Activated CD4-positive, alpha-beta T cell treated with anti-CD3 and anti-CD28 coated beads for 24 hours (primary cell): Measurements from ENCODE around the gene CYSTM1.

Experiments
- DNase-seq, 2 donors: peaks; one replicate each; pipeline ENCODE4 v3.0.0-alpha.2; 2020; ENCODE audit warnings: low read depth in 2 of 2

The CYSTM1 gene

DNA sequence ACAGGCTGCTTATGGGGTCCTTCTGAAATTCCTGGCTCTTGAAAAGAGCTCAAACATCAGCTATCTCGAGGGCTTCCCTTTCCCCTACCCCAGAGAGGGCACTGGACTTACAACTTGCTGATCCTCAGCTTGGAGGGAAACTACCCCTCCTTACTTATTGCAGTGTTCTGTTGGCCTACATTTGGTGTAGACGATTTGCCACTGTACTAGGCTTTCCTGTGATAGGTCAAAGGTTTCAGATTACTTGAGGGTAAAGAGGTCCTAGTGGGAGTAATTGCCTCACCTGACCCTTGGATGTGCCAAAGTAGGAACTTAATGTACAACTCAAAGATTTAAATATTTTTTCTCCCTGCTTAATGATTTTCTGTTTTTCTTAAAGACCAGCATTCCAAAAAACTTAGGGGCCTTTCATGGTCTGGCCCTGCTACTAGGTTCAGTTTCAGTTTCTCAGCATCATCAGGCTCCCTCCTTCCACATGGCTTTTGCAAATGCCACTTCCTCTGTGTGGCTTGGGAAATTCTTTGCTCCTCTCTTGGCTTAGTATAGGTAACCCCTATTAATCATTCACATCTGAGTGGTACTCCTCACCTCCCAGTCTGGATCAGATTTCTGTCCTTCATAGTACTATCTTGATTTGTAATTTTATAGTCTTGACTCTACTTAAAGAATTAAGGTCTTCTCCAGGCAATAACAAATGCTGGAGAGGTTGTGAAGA, 32.4 kb downstream of the CYSTM1 start:
- DNase-seq, result no peak

DNA sequence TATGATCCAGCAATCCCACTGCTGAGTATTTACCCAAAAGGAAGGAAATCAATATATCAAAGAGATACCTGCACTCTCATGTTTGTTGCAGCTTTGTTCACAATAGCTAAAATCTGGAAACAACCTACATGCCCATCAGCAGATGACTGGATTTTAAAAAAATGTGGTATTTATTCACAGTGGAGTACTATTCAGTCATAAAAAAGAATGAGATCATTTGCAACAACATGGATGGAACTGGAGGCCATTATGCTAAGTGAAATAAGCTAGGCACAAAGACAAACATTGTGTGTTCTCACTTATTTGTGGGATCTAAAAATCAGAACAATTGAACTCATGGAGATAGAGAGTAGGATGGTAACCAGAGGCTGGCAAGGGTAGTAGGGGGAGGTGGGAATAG, 33.1 kb downstream of the CYSTM1 start:
- no peak for DNase-seq

DNA sequence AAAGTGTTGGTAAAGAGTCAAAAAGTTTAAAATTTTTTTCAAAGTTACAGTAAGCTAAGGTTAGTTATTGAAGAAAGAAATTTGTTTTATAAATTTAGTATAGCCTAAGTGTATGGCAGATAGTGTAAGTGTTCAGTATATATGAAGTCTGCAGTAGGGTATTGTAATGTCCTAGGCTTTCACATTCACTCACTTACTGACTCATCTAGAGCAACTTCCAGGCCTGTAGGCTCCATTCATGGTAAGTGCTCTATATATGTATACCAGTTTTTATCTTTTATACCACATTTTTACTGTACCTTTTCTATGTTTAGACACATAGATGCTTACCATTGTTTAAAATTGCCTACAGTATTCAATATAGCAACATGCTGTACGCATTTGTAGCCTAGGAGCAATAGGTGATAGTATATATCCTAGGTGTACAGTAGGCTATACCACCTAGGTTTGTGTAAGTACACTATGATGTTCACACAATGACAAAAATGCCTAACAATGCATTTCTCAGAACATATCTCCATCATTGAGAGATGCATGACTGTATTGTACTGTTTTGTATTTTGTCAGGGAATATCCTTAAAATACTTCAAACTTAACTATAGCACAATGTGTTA, 38.5 kb downstream of the CYSTM1 start:
- DNase-seq, result no peak

DNA sequence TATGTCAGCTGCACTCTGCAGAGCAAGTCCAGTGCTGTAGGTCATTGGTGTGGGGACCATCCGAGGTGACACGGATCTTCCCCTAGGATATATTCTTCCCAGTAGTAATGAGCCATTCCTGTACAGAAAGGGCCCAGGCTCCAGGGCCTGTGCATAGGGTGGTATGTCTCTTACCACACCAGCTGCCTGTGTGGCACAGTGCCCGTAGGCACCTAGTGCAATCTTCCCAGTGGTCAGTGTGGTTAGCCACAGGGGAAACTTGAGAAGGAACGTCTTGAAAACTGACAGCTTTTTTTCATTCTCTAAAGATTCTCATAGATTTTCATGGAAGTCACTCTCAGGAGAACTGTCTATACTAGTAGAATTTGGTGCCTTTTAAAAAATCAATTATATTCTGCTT, 39.8 kb downstream of the CYSTM1 start:
- no peak for DNase-seq

DNA sequence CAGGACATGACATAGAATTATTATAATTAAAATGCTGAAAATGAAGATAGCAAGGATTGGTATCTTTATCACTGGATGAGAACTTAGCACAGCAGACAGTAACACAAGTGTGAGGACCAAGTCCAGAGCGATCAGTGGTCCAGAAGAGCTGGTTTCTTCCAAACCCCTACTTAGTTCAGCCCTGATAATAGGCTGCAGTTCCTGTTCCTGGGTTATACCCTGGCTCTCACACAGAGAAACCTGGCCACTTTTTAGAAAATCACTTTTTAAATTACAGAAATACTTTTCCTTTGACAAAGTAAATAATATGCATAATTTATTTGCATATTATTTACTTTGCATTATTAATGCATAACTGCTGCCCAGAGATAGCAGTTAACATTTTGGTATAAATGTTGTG, 40.3 kb downstream of the CYSTM1 start:
- no peak for DNase-seq

DNA sequence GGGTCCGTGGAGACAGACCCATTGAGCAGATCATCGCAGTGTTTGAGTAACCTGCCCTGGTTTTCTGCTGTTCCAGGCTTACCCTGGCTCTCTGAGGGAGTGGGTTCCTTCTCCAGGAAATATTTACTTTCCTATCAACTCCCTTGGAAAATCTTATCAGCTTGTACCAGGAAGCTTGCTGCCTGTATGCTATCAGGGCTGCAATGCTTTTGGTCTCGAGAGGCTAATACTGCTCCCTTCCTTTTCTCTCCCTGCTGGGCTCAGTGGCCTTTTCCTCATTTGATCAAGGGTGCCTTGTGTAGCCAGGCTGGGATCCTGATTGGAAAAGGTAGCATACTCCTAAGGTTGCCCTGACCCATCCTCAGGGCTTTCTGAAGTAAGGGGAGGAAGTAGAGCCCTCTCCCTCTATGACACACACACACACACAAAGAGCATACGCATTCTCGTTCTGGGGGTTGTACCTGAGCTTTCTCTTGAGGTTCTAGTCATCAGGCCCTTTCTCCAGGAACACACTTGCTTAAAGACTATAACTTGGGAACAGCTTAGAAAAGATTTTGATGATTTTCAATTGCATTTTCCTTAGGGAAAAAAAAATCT, 41.6 kb downstream of the CYSTM1 start:
- DNase-seq, result no peak

DNA sequence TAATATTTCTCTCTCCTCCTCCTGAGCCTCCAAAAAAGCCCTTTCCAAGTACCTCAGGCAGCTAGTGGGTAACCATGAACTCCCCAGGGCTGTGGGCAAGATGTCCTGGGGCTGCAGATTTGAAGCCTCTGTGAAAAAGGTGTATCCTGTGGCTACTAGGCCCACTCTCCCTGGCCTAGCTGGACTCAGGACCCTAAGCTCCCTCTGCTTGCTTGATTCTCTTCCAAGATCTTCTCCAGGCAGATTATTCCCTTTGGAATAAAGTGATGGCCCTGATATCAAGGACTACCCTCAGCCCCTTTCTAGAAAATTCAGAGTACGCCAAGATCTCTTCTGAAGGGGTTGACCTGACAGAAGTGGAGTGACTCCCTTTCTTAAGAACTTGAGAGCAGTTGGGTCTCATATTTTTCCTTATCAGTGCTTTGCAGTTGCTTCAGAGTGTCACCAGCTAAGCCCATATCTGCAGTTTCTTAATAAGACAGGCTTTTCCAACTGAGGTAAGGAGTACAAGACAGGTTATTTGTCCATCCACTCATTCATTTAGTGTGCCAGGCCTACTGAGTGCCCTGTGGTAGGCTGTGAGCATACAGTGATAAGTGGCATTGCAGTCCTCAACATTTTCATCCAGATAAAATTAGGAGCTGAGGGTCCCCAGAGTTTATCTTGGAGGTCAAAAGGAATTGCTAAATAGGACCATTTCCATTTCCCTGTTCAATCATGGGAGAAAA, 42.5 kb downstream of the CYSTM1 start:
- DNase-seq, result no peak

DNA sequence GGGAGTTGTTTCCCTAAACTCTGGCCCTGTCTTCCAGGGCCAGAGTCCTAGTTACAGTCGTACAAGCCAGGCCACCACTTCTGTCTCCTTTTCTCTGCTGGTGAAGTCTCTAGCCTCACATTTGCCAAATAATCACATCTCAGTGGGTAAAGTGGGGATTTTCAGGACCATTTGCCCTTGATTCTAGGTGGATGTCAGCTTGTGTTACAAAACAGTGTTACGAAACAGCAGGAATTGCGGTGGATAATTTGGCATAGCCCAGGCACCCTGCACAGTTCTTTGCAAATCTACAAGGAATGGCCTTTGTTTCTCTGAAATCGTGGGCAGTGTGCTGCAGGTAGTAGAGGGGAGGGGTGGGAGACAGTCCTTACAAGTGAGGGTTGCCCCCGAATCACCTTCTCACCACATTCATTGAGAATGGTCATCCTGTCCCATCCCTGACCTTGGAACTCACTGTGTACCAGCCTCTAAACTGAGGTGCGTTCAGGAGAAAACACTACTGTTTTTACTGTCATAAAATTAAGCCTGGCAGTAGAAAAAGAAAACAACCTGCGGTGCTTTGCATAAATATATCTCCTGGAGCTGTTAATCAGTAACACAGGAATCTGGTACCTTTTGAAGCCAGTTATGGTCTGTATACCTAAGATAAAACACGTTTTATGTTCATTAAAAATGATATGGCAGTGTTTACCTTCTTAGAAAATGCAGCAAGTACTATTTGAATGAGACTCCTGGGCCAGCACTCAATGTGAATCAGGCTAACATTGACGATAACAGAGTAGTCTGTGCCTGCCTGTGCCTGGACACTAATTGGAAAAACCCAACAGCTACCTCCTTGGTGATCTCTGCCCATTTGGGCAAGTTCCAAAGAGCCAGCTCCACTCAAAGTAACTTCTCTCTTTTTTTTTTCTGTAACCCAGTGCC, 44.3 kb downstream of the CYSTM1 start:
- no peak for DNase-seq

DNA sequence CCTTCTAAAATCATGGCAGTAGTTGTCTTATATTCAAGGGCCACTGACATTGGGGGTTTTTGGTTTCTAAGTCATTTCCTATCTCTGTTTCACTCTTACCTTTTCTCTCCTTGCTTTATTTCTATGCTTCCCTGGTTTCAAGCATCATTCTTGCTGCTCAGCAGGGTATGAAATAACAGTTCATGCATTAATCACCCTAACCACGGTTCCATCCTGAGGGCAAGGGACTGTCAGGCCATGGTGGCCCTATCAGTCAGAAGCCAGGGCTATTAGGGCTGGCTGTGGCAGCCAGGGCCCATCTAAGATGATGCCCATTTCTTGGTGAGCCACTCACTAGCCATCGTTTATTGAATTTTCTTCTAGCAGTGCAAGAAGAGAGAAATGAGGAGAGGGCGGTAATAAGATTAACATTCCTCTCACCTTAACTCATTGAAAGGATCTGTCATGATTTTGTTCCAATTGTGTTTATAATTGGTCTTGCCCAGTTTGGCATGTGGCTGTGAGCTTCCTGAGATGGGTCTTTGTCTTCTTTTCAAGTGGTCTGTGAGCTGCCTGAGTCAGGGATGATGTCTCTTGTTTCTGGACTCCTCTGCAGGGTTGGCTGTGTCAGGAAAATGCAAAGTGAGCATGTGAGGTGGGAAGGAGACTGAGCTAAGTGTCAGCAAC, 45.2 kb downstream of the CYSTM1 start:
- no peak for DNase-seq

DNA sequence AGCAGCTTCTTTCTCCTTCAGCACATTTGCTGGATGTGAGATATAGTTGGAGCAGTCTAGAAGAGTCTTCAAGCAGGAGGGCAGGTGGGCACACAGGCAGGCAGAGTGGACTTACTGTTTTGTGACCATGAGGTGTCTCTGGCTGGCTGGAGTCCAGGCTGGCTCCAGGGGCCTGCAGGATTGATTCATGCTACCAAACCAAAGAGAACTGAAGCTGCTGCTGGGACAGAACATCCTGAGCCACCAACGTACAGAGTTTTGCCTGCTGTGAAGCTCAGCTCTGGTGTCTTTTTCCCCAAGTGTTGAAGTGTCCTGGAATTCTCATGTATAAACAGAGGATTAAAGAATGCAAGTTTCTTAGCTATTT, 45.7 kb downstream of the CYSTM1 start:
- DNase-seq, result no peak

DNA sequence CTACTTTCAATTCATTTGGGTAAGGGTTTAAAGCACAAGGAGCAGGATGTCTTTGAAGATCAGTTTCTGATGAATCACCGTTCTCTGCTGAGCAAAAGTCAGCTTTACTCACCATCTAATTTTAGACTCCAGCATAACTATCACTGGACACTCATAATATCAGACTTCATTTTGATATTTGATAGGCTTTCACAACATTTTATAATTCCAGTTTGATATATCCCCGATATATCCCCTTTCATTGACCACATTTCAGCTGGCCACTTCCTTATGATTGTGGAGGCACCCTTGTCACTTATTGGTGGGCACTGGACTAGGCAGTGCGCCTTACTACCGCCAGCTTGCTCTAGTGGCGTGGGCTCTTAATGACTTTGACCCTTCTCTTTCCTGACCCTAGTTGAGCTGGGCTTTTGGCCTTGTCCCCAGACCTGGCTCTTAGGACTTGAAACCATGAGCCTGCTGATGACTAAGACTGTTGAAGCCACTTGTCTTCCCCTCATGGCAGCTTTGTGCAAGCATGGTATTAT, 46.8 kb downstream of the CYSTM1 start:
- DNase-seq, result no peak

DNA sequence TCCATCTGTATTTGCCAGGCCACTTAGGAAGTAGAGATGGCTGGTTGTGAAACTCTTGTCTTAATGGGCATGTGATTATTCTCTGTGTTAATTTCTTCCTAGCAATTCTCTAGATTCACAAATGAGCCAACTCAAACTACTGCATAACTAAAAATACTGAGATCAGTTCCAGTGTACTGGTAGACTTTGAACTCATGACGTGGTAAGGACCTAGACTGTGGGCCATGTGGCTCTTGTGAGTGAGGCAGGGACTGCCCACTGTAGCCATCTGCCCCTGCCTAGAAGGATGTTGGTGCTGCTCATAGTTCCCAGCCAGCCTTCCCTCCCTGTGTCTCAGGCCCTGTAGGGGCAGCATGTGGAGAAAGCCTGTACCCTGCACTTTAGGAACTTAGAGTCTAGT, 47.4 kb downstream of the CYSTM1 start:
- no peak for DNase-seq

DNA sequence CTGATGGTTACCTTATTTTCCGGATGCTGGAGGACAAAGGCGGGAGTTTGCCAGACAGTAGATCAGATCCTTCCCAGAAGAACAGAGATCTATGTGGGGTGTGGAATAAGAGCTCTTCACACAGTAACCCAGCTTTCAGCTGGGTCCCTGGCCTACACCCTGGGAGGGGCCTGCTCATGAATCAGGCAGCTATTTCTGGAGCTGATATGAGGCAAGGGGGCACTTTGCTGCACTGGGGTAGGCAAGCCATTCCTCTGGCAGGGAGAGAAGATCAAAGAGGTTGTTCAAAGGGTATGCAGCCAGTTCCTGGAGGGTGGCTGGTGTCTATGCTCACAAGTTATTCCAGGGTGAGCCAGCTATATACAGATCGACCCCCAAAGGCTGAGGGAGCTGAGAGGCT, 48.6 kb downstream of the CYSTM1 start:
- DNase-seq, result no peak

DNA sequence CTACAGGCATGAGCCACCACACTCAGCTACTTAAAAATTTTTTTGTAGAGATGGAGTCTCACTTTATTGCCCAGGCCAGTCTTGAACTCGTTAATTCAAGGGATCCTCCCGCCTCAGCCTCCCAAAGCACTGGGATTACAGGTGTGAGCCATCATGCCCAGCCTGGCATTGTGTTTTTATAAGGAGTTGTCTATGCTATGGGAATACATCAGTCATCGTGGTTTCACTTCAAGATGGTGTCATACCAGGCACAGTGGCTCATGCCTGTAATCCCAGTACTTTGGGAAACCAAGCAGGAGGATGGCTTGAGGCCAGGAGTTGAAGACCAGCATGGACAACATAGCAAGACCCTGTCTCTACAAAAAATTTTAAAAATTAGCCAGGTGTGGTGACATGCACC, 49.7 kb downstream of the CYSTM1 start:
- DNase-seq, result no peak

DNA sequence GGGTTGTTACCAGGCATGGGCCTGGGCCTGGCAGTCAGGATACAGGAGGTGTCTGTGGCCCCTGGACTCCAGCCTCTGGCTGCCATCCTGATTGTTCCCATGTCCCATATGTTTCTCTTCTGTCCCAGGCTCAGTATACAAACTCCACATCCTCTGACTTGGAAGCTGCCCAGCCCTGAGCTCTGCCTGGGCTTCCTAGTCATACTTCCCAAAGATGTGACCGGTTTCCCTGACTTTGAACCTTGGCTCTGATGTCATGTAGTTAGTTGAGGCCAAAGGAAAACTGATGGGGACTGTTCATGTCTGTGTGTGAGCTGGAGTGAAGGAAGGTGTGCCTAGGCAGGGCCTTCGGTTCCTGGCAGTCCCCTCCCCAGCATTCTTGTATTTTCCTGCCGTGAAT, 50.4 kb downstream of the CYSTM1 start:
- DNase-seq, result no peak

DNA sequence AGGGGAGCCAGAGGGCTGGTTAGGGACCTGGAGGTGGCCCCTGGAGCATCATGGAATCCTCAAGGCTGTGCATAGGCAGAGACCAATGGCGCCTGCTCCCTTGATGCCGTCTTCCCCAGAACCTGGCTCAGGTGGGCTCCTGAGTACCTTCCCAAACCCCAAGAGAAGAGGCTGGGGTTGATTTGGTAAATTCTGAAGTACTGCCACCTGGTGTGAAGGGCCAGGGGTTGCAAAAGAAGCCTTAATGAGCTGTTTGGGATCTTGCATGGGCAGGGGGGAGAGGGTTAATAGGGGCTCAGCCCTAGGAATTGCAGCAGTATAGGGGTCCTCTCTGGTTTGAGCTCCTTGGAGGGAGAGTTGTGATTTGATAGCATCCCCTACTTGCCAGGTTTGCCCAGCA, 52.1 kb downstream of the CYSTM1 start:
- no peak for DNase-seq

DNA sequence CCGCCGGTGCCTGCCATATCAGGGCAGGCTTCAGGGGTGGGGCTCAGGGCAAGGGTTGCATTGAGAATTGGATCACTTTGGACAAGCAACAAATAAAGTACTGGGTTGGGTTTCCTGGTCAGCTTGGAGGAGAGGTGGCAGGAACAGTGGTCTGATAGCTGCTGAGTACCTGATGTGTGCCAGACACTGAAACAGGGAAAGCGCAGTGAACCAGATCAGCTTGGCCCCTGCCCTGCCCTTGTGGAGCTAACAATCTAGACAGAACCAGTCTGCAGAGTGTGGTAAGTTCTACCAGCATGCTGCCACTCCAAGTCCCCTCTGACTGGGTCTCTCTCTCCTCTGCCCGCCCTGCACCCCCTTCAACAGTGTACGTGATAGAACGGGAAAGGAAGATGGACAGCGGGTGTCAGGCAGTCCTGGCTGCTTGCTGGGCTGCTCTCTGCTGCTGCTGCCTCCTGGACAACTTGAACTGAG, 53.4 kb downstream of the CYSTM1 start:
- no peak for DNase-seq

DNA sequence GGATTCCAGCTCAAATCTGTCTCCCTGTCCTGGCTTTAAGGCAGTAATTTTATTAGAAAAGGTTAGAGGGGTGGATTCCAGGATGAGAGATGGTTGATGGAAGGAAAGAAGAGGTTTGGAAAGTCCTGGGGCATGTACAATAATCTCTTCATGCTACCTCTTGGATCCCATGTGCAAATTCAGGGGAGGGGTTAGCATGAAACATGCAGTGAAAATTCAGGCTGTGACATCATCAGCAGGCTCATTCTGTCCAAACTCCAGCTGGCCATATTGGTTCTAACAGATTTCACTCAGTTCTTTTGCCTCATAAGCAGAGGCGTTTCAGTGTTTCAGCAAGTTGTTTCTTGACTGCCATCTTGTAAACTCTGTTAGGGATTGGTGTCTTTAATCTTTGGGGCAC, 55.4 kb downstream of the CYSTM1 start:
- DNase-seq, result no peak

DNA sequence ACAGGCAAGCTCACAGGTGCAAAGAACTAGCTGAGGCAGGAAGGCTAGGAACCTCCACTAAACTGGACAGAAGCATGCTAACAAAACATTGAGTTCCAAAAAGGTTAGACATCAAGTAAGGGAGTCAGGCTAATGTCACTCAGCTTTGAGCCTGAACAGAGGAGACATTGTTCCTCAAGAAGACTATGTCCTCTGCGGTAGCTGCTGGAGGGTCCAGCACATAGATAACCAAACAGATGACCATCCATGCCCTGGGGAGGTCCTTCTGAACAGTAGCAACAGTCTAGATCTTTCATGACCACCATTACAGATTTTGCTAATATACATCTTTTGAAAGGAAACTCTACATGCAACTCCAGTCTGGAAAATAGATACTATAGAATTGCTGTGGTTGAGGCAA, 57.7 kb downstream of the CYSTM1 start:
- DNase-seq, result no peak

DNA sequence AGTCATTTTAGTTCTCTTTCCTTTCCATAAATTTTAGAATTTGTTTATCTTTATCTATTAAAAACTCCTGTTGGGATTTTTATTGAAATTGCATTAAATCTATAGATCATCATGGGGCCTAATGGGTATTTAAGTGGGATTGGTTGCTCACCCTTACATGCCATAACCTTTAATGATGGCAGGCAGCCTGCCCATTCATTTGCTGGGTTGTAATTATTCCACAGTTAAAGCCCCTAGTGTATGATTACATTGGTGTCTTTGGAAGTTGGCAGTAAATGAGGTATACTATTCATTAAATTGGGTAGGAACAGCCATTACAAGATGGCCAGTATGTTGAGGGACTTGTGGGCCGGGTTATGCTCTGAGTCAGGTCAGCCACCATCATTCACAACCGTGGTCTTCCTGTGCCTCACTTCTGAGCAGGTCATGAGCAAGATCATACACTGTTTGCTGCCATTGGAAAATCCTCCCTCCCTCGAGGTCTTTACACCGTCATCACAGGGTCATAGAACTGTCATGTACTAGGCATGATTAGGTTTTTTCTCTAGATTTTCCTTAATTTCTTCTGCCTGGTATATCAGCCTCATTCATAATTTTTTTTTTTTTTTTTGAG, 59.5 kb downstream of the CYSTM1 start:
- no peak for DNase-seq
